ES-I3 (cell line): ENCODE results near the gene ADGRL2.

Experiments
- H3K36me3 ChIP-seq: 2 replicates; pipeline ENCODE4 v1.6.1; 2013; ENCODE audit warnings: mild to moderate bottlenecking, low read length, control low read depth, moderate library complexity; ENCODE audit not compliant: insufficient read depth
- H3K4me1 ChIP-seq: 2 replicates; pipeline ENCODE4 v1.6.1; 2013; ENCODE audit warnings: mild to moderate bottlenecking, control low read depth, low read length; ENCODE audit not compliant: insufficient read depth
- H3K9ac ChIP-seq: 2 replicates; pipeline ENCODE4 v1.6.1; 2013; ENCODE audit warnings: low read depth, mild to moderate bottlenecking, low read length, moderate library complexity
- H3K9me3 ChIP-seq: 2 replicates; pipeline ENCODE4 v1.6.1; 2013; ENCODE audit warnings: mild to moderate bottlenecking, low read length, moderate library complexity; ENCODE audit not compliant: control insufficient read depth, insufficient read depth

Gene ADGRL2

DNA sequence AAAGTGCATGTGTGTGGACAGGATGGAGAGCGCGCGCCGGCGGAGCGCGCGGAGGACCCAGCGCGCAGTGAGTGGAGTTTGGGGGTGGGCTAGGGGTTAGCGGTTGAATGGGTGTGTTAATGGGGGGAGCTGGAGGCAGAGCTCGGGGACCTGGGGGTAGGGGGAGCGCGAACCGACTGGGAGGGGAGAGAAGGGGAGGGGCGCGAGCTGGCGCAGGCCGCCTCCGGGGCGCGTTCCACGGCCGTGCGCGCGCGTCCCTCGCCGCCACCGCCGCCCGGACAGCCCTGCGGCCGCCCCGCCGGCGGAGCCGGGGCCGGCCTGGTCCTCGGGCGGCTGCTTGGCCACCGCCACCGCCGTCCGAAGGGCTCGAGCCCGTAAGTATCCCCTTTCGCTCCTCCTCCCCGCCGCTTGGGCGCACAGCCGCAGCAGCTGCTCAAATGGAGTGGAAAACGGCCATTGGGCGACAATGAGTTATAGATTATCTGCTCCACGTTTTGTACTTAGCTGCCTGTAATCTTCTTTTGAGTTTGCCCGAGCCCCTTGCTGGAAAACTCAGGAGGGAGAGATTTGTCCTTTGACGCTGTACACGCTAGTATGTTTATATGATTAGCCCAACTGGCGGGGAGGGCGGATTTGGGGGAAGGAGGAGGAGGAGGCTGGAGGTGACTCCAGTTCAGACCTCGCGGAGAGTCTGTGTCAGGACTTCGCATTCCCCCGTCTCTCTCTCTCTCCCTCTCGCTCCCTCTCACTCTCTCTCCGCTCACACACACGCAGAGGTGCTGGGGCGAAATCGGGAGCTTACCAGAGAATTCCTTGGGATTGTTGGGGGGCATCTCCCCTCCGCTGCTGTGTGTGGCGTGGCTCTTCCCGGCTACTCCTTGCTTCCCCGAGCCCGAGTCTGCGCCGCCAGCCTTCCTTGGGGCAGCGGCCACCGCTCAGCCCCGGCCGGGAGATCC, at the start of gene ADGRL2:
Gene ADGRL2, plus strand, starts transcription at position 240 of the 956 bp plus-strand sequence. CDS start 36,051 bp downstream, outside the sequence.
- Histone ChIP-seq H3K36me3 (no peaks in the 10 kb centered on the region), H3K9ac (peak within 1 kb of the TSS; percentile 90), H3K9me3 (no peaks in the 10 kb centered on the region), H3K4me1 (peaks cover 17% of the 10 kb centered on the region; the same call in 1 of the 2 replicates)

DNA sequence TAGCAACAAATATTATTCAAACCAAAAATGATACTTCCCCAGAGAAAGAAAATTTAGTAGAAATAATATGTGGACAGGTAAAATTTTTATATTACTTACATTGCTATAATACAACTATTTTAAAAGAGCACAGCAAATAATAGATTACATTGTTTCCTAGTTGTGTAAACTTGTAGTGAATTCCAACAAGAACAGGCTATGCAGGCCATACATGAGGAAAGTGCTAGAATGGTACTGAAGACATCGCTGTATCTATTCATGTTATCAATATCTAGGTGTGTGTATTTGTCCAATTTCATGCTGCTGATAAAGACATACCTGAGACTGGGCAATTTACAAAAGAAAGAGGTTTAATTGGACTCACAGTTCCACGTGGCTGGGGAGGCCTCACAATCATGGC, 47.9 kb upstream of the ADGRL2 start:
- H3K9me3 ChIP-seq: no peaks in the 10 kb centered on the region
- H3K4me1 ChIP-seq: no peaks in the 10 kb centered on the region
- no peak overlapping the region for H3K9ac ChIP-seq
- no peaks in the 10 kb centered on the region for H3K36me3 ChIP-seq

DNA sequence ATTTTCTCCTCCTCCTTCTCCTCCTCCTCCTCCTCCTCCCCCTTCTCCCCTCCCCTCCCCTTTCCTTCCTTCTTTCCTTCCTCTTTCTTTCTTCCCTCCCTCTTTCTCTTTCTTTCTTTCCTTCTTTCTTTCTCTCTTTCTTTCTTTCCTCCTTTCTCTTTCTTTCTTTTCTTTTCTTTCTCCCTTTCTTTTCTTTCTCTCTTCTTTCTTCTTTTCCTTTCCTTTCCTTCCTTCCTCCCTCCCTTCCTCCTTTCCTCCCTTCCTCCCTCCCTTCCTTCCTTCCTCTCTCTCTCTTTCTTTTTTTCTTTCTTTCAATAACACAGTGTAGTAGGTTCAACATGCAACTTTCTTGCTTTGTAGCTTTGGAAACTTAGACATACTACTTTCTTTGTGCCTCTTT, 46.3 kb upstream of the ADGRL2 start:
- Histone ChIP-seq H3K9ac (no peak overlapping the region), H3K4me1 (no peaks in the 10 kb centered on the region), H3K36me3 (no peaks in the 10 kb centered on the region), H3K9me3 (no peaks in the 10 kb centered on the region)

DNA sequence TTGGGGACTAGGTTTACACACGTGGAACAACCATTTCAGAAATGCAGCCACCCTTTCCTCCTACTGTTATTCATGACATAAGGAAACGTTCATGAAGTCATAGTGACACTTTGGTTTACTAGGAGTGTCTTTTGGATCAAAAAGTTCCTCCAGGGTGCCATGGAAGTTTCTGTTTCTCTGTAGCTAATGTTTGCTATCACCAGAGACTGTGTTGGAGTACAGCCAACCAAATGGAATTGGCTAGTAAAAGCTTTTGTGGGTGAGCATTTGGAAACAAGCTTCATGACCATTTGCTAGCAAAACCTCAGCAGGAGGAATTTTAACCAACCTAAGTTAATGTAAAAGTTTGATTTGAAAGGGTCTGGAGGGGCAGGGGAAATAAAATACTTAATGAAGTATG, 43.9 kb upstream of the ADGRL2 start:
- no peaks in the 10 kb centered on the region for H3K4me1 ChIP-seq
- H3K9ac ChIP-seq: no peak overlapping the region
- no peaks in the 10 kb centered on the region for H3K9me3 ChIP-seq
- no peaks in the 10 kb centered on the region for H3K36me3 ChIP-seq

DNA sequence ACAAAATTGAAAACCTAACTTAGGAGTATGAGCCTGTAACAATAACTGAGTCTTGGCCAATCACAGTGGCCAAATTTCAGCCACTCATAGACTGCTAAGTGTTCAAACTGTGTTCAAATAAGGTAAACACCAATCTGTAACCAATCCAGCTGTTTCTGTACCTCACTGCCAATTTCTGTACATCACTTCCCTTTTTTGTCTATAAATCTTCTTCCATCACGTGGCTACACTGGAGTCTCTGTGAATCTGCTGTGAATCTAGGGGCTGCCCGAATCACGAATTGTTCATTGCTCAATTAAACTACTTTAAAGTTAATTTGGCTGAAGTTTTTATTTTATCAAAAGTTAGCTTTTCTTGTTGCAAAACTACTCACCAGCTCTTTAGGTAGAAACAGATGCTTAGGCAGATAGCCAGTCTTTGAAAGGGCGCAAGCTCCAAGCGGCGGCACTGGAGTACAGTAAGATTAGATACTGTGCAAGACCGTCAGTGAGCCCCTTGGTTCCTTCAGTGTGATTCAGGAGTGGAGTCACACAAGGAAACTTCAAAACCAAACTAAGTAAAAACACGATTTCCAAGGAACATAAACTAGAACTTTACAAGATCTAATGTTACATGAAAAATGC, 43.2 kb upstream of the ADGRL2 start:
- H3K36me3 ChIP-seq: no peaks in the 10 kb centered on the region
- H3K9me3 ChIP-seq: no peaks in the 10 kb centered on the region
- H3K4me1 ChIP-seq: no peaks in the 10 kb centered on the region
- no peak overlapping the region for H3K9ac ChIP-seq

DNA sequence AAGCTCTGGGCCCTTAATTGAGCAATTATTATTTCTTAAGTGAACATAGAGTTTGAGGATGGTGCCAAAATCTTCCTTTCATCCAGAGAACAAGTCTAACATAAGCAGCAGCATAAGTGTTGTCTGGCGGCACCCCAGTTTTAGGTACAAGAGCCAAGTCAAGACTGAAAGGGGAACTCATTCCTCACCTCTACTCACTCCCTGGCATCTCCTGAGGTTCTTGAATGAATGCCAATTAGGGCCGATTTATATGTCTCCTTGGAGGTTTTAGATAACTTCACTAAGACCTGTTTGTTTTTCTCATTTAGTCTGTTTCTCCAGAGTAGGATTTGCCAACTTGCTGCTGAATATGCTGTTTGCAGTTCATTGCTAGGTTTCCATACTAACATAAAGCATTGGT, 42.6 kb upstream of the ADGRL2 start:
- Histone ChIP-seq H3K36me3 (no peaks in the 10 kb centered on the region), H3K9me3 (no peaks in the 10 kb centered on the region), H3K9ac (no peak overlapping the region), H3K4me1 (no peaks in the 10 kb centered on the region)

DNA sequence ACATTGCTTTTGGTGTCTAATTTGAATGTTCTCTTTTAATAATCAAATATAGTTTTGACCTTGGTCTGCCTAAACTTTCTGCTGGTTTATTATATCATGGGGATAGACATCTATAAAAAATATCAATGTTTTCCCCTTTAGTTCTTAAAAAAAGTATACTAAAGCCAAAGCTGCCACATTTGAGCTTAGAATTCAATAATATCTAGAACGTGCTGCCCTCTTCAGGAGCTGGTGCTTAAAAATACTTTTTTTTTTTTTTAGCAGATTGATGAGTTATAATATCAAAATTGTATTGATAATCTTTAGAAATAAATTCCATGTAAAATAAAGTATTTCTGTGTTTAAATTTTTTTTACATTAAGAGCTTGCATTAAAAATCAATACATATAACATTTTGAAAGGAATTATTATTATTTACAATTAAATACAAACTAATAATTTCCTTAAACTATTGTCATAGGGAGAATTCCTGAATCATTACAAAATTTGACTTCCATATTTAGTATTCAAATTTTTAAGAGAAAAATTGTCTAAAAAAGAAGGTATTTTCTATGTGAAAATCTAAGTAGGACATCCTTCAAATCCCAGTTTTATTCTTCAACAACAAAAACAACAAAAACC, 40.1 kb upstream of the ADGRL2 start:
- no peak overlapping the region for H3K9ac ChIP-seq
- H3K4me1 ChIP-seq: no peaks in the 10 kb centered on the region
- H3K9me3 ChIP-seq: no peaks in the 10 kb centered on the region
- no peaks in the 10 kb centered on the region for H3K36me3 ChIP-seq

DNA sequence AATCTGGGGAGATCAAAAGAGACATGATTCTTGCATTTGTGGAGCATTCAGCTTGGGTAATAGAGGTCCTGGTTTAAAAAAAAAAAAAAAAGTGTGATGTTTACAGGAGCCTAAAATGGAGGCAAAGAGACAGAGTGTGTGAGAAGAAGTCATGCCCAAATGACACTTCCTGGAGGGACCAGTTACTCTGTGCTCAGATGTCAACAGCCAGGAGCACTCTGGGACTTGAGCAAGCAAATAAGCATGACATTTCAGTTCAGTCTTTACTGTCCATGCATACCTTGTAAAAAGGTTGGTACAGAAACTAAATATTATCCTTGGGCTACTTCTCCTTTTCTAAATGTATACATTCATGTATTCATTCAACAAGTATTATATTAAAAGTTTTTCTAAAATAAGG, 25.2 kb upstream of the ADGRL2 start:
- H3K9me3 ChIP-seq: no peaks in the 10 kb centered on the region
- H3K36me3 ChIP-seq: no peaks in the 10 kb centered on the region
- H3K4me1 ChIP-seq: peaks cover 3% of the 10 kb centered on the region; the same call in 1 of the 2 replicates
- no peak overlapping the region for H3K9ac ChIP-seq

DNA sequence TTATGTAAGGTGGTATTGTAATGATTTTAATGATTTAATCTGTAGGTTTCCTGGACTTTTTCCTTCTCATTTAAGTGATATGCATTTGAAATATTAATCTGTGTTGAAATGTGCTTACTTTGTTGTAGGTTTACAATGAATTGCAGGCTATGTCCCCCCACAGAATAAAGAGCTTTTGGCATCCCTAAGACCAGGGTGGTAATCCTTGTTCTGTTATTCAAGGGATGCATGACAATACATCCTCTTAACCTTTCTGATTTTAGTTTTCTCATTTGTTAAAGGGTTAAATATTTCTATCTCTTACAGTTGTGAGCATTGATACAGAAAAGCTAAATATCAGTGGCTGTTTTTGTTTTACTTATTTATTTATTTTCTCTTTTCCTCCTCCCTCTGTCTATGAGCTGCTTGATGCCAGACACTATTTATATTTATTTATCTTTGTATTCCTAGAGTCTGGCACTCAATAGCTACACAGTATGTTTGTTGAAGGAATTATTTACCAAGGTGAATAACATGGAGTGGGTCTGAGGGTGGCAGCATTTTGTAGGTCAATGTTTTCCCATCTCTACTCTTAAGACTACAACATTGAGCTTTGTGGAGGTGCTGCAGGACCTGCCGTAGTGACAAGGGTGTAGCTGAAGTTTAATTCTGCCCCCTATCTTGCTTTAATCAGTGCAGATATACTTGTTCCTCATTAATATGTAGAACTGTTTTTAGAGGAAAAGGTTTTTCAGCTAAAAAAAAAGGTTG, 19.9 kb upstream of the ADGRL2 start:
- Histone ChIP-seq H3K9ac (no peak overlapping the region), H3K4me1 (peaks cover 12% of the 10 kb centered on the region; the same call in 1 of the 2 replicates), H3K9me3 (no peaks in the 10 kb centered on the region), H3K36me3 (no peaks in the 10 kb centered on the region)

DNA sequence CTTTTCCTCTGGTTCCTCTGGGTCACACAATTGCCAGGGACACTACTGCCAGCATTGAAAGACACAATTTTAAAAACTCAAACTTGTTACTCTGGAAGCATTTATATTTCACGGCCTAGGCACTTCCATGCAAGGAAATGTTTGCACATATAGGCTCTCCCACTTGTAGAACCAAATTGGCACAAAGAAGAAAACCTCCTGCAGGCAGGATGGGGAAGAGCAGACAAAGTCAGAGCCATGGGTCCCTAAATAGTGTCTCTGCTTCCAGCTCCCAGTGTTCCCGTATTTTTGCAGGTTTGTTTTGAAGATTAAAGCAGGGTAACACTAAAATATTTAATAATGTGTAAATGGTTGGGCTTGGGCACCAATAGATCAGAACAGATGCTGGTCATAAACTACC, 19.0 kb upstream of the ADGRL2 start:
- Histone ChIP-seq H3K36me3 (no peaks in the 10 kb centered on the region), H3K9ac (no peak overlapping the region), H3K4me1 (peaks cover 12% of the 10 kb centered on the region; the same call in 1 of the 2 replicates), H3K9me3 (no peaks in the 10 kb centered on the region)

DNA sequence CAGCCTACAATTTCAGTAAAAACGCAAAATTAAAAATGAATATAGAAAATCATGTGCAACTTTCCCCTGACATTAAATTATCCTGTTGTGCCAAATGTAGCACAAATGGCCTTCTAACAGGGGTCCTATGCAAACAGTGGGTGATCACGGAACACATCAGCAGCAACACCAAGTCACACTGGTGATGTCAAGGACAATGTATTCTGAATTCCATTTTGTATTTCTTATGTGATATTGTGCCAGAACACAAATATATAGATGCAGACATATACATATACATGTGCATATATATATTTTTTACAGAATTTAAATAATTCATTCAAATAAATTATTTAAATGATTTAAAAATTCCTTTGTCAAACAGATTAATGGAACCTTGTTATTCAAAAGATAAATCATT, 8.6 kb upstream of the ADGRL2 start:
- H3K9me3 ChIP-seq: no peaks in the 10 kb centered on the region; the same call in 1 of the 2 replicates
- no peaks in the 10 kb centered on the region for H3K36me3 ChIP-seq
- no peak overlapping the region for H3K9ac ChIP-seq
- H3K4me1 ChIP-seq: peaks cover 2% of the 10 kb centered on the region; the same call in 1 of the 2 replicates

DNA sequence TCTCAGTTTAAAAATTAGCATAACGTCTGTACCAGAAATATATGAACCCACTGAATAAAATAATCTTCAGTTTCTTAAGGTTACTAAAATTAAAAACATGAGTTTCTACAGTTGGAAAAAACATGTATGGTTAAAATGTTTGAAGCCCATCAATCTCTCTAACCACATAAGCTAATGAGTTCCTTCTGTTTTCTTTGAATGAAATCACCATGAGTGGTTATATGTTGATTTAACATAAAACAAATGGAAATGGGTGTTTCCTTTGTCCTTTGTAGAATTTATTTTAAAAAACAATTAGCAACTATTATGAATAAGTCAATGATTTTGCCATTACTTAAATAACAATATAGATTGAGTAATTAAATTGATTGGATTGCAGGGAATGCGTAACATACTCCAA, 3.0 kb upstream of the ADGRL2 start:
- Histone ChIP-seq H3K9ac (no peak overlapping the region), H3K36me3 (no peaks in the 10 kb centered on the region), H3K9me3 (no peaks in the 10 kb centered on the region), H3K4me1 (peaks cover 12% of the 10 kb centered on the region; the same call in 1 of the 2 replicates)

DNA sequence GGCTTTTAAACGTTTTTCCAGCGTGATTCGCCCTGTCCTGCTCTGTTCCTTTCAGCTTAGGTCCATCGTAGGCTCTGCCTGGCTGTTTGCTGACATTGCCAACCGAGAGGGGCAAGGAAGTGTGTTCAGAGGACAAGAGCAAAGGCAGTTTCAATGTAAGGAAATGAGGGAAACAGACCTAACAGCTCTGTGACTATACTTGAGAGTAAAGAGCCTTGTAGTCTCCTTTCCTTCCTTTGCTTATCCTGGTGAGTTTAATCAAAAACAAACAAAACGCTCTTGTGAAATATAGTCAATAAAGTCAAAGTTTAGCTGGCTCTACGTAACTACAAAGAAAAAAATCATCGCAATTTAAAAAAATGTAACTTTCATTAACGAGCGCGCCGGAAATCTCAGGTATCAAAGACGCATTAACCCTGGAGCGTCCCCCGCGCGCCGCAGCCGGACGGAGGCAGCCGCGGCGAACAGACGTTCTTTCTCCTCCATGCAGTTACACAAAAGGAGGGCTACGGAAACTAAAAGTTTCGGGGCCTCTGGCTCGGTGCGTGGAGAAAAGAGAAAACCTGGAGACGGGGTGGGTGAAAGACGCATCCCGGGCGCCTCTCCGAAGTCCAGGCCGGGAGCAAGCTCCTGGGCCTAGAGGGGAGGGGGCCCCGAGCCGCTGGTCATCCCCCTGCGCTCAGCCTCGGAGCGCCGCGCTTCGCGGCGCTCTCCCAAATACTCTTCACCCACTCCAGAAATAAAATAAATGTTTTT, 617 bp upstream of the ADGRL2 start:
- Histone ChIP-seq H3K4me1 (peaks cover 12% of the 10 kb centered on the region; the same call in 1 of the 2 replicates), H3K36me3 (no peaks in the 10 kb centered on the region), H3K9ac (peak overlapping the region; percentile 90), H3K9me3 (no peaks in the 10 kb centered on the region)
